ENCODE data around the gene COL8A2. TPM values are rescaled to one million over a fixed set of nuclear protein-coding genes. Genes with fewer than 3 reads are reported as not detected.

Gene COL8A2
- total RNA-seq, 4 donors from 2014 or later: 0.61 to 1.6 (median 0.81) TPM

DNA sequence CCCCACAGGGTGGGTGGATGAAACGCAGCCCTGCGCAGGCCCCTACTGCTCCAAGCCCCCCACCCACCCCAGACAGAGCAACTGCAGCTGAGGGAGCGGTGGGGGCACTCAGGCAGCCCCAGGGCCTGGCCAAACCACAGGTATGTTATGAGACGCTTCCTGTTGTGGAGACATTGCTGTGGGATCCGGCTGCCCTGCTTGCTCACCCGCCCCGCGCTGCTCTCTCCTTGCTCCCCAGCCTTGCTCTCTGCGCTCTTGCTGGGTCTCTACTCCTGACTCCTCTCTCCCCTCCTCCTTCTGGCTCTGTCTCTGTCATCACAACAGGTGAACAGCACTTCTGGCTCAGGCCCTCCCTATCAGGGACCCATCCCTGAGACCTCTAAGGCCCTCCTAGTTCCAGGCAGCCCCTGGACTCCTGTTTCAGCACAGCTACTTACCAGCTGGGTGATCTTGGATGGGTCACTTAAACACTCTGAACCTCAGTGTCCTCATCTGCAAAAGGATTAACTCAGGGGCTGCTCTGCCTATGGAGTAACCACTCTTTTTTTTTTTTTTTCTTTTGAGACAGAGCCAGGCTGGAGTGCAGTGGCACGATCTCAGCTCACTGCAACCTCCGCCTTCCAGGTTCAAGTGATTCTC, 15.9 kb downstream of the COL8A2 start:
- Histone ChIP-seq H3K9me3 (no peaks in the 10 kb centered on the region), H3K27ac (no peak overlapping the region), H3K36me3 (no peaks in the 10 kb centered on the region), H3K4me1 (no peaks in the 10 kb centered on the region), H3K27me3 (no peaks in the 10 kb centered on the region), H3K4me3 (no peak overlapping the region)
- TF ChIP-seq, protein P1, sequence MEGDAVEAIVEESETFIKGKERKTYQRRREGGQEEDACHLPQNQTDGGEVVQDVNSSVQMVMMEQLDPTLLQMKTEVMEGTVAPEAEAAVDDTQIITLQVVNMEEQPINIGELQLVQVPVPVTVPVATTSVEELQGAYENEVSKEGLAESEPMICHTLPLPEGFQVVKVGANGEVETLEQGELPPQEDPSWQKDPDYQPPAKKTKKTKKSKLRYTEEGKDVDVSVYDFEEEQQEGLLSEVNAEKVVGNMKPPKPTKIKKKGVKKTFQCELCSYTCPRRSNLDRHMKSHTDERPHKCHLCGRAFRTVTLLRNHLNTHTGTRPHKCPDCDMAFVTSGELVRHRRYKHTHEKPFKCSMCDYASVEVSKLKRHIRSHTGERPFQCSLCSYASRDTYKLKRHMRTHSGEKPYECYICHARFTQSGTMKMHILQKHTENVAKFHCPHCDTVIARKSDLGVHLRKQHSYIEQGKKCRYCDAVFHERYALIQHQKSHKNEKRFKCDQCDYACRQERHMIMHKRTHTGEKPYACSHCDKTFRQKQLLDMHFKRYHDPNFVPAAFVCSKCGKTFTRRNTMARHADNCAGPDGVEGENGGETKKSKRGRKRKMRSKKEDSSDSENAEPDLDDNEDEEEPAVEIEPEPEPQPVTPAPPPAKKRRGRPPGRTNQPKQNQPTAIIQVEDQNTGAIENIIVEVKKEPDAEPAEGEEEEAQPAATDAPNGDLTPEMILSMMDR (IDR thresholded peaks at IDR 0.05 in 4 of 5, conservative IDR thresholded peaks at IDR 0.05 in 1 of 5): no peak
- TF ChIP-seq POLR2A (IDR thresholded peaks at IDR 0.05): no peak
- intact Hi-C loops (cut with DNase I; ENCODE audit: low total_unique reads) (no loop called here), in situ Hi-C loops (cut with MboI; ENCODE audit: low sequenced_read_pairs in 4 of 4) (loop anchor here in 2 of 4 donors (10.0 kb wide), 3 partner anchors 76 to 316 kb away; no protein-coding TSS in a partner anchor)
- ATAC-seq: no peak
- DNase-seq: no peak

DNA sequence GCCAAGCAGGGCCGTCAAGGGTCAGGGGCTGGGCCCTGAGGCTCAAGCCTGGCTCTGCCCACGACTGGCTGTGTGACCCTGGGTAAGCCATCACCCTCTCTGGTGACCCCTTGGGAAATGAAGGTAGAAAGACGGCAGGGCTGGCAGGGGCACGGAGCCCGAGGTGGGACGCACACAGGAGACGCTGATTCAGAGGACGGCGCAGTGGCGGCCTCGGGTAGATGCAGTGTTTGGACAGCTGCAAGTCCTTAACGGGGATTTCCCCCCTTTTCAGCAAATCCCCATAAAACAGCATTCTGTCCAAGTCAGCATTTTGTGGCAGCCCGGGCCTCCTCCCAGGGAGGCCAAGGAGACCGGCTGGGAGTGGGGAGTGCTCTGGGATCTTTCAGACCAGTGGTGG, 16.7 kb downstream of the COL8A2 start:
- intact Hi-C loops (cut with DNase I; ENCODE audit: low total_unique reads): no loop called here

DNA sequence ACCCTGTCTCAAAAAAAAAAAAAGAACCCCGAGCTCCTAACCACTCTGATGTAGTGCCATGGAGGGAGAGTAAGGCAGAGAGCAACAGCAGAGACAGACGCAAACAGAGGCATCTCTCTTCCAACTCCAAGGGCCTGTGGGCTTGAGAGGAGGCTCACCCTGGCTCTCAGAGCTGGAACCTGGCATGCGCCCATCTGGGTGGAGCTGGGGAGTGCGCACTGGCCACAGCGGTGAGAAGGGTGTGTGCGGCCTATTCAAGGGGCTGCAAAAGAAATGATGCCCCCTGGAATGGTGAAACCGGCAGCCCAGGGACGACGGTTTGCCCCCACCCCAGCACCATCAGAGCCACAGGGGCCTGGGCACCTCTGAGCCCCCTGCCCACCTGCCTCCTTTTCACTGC, 17.6 kb downstream of the COL8A2 start:
- intact Hi-C loops (cut with DNase I; ENCODE audit: low total_unique reads) (no loop called here), in situ Hi-C loops (cut with MboI; ENCODE audit: low sequenced_read_pairs in 4 of 4) (loop anchor here in 2 of 4 donors (10.0 kb wide), 3 partner anchors 77 to 317 kb away; no protein-coding TSS in a partner anchor)
- ATAC-seq (no peak), DNase-seq (no peak)
- Histone ChIP-seq H3K4me1 (no peaks in the 10 kb centered on the region), H3K4me3 (no peak overlapping the region), H3K36me3 (no peaks in the 10 kb centered on the region), H3K27ac (no peak overlapping the region), H3K9me3 (no peaks in the 10 kb centered on the region), H3K27me3 (no peaks in the 10 kb centered on the region)
- TF ChIP-seq, protein P1 (IDR thresholded peaks at IDR 0.05 in 4 of 5, conservative IDR thresholded peaks at IDR 0.05 in 1 of 5): no peak
- TF ChIP-seq POLR2A (IDR thresholded peaks at IDR 0.05): no peak

More for the DNA sequence above, 16.7 kb downstream of the COL8A2 start:
- Histone ChIP-seq H3K36me3 (no peaks in the 10 kb centered on the region), H3K27ac (no peak overlapping the region), H3K4me3 (no peak overlapping the region), H3K9me3 (no peaks in the 10 kb centered on the region), H3K27me3 (no peaks in the 10 kb centered on the region), H3K4me1 (no peaks in the 10 kb centered on the region)
- ATAC-seq (no peak), DNase-seq (no peak)
- TF ChIP-seq POLR2A (IDR thresholded peaks at IDR 0.05): no peak
- TF ChIP-seq, protein P1 (IDR thresholded peaks at IDR 0.05 in 4 of 5, conservative IDR thresholded peaks at IDR 0.05 in 1 of 5): no peak
- in situ Hi-C loops (cut with MboI; ENCODE audit: low sequenced_read_pairs in 4 of 4): loop anchor here in 2 of 4 donors (10.0 kb wide), 3 partner anchors 76 to 316 kb away; no protein-coding TSS in a partner anchor

DNA sequence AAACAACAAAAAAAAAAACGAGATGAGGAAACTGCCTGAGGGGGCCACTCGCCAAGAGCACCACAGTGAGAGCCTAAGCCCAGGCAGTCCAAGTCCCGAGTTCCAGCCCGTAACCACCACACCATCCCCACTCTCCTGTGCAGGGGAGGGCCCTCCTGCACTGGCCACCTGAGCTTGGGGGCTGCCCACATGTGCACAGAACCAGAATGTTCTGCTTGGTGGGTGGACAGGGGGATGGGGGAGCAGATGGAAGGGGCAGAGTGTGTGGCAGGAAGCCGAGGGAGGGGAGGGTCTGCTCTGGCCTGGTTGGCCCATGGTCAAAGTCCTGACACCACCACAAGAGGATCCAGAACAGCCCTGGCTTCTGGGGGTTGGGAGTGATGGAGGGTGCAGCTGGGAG, 18.8 kb downstream of the COL8A2 start:
- TF ChIP-seq, protein P1 (IDR thresholded peaks at IDR 0.05 in 4 of 5, conservative IDR thresholded peaks at IDR 0.05 in 1 of 5): no peak
- no peak for TF ChIP-seq POLR2A (IDR thresholded peaks at IDR 0.05)
- no peaks in the 10 kb centered on the region for H3K27me3 ChIP-seq
- H3K4me1 ChIP-seq: no peaks in the 10 kb centered on the region
- no peaks in the 10 kb centered on the region for H3K36me3 ChIP-seq
- no peak overlapping the region for H3K4me3 ChIP-seq
- in situ Hi-C loops (cut with MboI; ENCODE audit: low sequenced_read_pairs in 4 of 4): loop anchor here in 2 of 4 donors (10.0 kb wide), 3 partner anchors 79 to 319 kb away; no protein-coding TSS in a partner anchor
- no peak for ATAC-seq
- intact Hi-C loops (cut with DNase I; ENCODE audit: low total_unique reads): no loop called here
- no peak overlapping the region for H3K27ac ChIP-seq
- H3K9me3 ChIP-seq: no peaks in the 10 kb centered on the region
- DNase-seq: no peak
